Endodermal cell (in vitro differentiated cells): ENCODE results near the gene IFIH1. TPM values are rescaled to one million over a fixed set of nuclear protein-coding genes. Genes with fewer than 3 reads are reported as not detected.

ENCODE experiments used
- DNase-seq: peaks from one replicate; pipeline ENCODE4 v3.0.0-alpha.2; 2017
- H3K27ac ChIP-seq: 2 replicates; pipeline ENCODE4 v1.5.1; 2013; ENCODE audit warnings: mild to moderate bottlenecking, low read depth, low read length, moderate library complexity
- H3K27me3 ChIP-seq: 2 replicates; pipeline ENCODE4 v1.6.1; 2013; ENCODE audit warnings: mild to moderate bottlenecking, low read length, moderate library complexity; ENCODE audit not compliant: insufficient read depth, control insufficient read depth, poor library complexity, severe bottlenecking
- H3K36me3 ChIP-seq: 2 replicates; pipeline ENCODE4 v1.7.0; 2013; ENCODE audit warnings: mild to moderate bottlenecking, low read length, moderate library complexity; ENCODE audit not compliant: control insufficient read depth, insufficient read depth
- H3K4me1 ChIP-seq: one replicate; pipeline ENCODE4 v1.7.0; 2013; ENCODE audit warnings: low read length; ENCODE audit not compliant: control insufficient read depth, insufficient read depth
- H3K4me3 ChIP-seq: 2 replicates; pipeline ENCODE4 v1.5.1; 2013; ENCODE audit warnings: mild to moderate bottlenecking, low read length, moderate library complexity
- H3K9ac ChIP-seq: 2 replicates; pipeline ENCODE4 v1.6.1; 2013; ENCODE audit warnings: mild to moderate bottlenecking, low read length, moderate library complexity; ENCODE audit not compliant: poor library complexity, severe bottlenecking; ENCODE audit errors: extremely low read depth
- H3K9me3 ChIP-seq: 2 replicates; pipeline ENCODE4 v1.6.1; 2013; ENCODE audit warnings: mild to moderate bottlenecking, low read length, moderate library complexity; ENCODE audit not compliant: control insufficient read depth
- H3K27ac Mint-ChIP-seq: 2 replicates; pipeline ENCODE4 v1.8.0; 2020; ENCODE audit warnings: mixed read lengths
- H3K27me3 Mint-ChIP-seq: 2 replicates; pipeline ENCODE4 v1.8.0; 2021; ENCODE audit warnings: mild to moderate bottlenecking, mixed read lengths; ENCODE audit not compliant: insufficient read depth
- H3K36me3 Mint-ChIP-seq: 2 replicates; pipeline ENCODE4 v1.8.0; 2020; ENCODE audit warnings: low read depth, mixed read lengths
- H3K4me1 Mint-ChIP-seq: 2 replicates; pipeline ENCODE4 v1.8.0; 2020; ENCODE audit warnings: mixed read lengths
- H3K4me3 Mint-ChIP-seq: 2 replicates; pipeline ENCODE4 v1.8.0; 2020; ENCODE audit warnings: mild to moderate bottlenecking, moderate library complexity, mixed read lengths
- H3K9me3 Mint-ChIP-seq: 2 replicates; pipeline ENCODE4 v1.8.0; 2020; ENCODE audit warnings: mild to moderate bottlenecking, mixed read lengths
- WGBS, 2 experiments: methylation state at CpG; one replicate each; pipeline versions ENCODE4 v1.1.5 to v1.1.7; 2013; ENCODE audit warnings: missing lambda C conversion rate in 2 of 2, mixed read lengths in 1 of 2; ENCODE audit not compliant: insufficient coverage in 1 of 2, insufficient read length in 1 of 2; 5-methylcytosine and 5-hydroxymethylcytosine counted together
- total RNA-seq, 2 donors: library from RNA; stranded (reverse); fragmentation: NEBNext Ultra II Directional in 1 of 2; extraction: Animal tissue kit (Norgen Biotek cat#: 25700) in 1 of 2; gene quantifications; 2 replicates in 1 of 2; 3 replicates in 1 of 2; pipeline ENCODE4 v1.2.1, GENCODE V29; 2021
- TF ChIP-seq, protein P1 (sequence below): fragments of 200-600 bp; sonication (generic); conservative IDR thresholded peaks from 2 replicates; pipeline ENCODE4 v1.5.0; 2021; ENCODE audit warnings: antibody characterized with exemption, mild to moderate bottlenecking

The IFIH1 gene
- total RNA-seq, 2 donors from 2014 or later, result 0.13 to 0.15 TPM

DNA sequence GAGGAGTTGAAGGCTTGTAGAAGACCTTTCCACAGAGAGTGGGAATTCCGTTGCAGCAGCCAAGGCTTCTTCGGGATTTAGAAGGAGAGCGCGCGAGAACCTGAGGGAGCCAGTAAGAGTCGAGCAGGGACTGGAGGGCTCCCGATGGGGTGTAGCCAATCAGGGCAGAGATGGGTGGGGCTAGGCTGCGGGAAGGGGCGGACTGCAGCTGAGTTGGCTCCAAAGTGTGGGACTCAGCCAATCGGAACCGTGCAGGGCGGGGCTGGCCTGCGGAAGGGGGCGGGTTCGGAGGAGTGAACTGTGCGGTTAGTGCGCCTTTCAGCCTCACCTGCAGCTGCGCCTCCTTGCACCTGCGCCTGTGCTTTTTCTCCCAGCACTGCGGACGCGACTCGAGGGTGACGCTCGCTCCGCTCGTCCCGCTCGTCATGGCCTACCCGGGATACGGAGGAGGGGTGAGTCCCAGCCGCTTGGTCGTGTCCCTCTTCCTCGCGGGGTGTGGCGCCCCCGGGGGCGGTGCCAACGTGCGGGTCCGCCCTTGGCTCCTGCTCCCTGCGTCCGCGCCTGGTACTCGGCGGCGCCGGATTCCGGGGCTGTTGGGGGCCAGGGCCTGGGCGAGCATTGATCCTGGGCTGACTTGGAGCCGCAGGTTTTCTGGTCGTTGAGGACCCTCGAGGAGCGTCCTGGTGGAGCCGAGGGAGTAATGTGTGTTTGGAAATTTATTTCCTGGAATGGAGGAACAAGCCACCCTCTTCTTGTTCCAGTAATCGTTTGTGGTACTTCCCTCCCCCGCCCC, 25.5 kb upstream of the IFIH1 start, which contains the start of gene GCA:
TSS of gene GCA (plus strand) at position 309 of the 793 bp plus-strand sequence. CDS start at position 426, 117 bp downstream.
- peak within 1 kb of the TSS; percentile 87 for H3K4me3 Mint-ChIP-seq
- H3K36me3 Mint-ChIP-seq, result no peaks in the 10 kb centered on the region
- H3K4me1 ChIP-seq, result no peaks in the 10 kb centered on the region
- H3K27ac Mint-ChIP-seq, result peak within 1 kb of the TSS; percentile 92
- no peak within 1 kb of the TSS for H3K27ac ChIP-seq
- H3K9me3 ChIP-seq, result no peaks in the 10 kb centered on the region
- H3K27me3 ChIP-seq, result peaks cover 32% of the 10 kb centered on the region
- peak; percentile 99 for DNase-seq
- no peaks in the 10 kb centered on the region for H3K9me3 Mint-ChIP-seq
- TF ChIP-seq, protein P1, sequence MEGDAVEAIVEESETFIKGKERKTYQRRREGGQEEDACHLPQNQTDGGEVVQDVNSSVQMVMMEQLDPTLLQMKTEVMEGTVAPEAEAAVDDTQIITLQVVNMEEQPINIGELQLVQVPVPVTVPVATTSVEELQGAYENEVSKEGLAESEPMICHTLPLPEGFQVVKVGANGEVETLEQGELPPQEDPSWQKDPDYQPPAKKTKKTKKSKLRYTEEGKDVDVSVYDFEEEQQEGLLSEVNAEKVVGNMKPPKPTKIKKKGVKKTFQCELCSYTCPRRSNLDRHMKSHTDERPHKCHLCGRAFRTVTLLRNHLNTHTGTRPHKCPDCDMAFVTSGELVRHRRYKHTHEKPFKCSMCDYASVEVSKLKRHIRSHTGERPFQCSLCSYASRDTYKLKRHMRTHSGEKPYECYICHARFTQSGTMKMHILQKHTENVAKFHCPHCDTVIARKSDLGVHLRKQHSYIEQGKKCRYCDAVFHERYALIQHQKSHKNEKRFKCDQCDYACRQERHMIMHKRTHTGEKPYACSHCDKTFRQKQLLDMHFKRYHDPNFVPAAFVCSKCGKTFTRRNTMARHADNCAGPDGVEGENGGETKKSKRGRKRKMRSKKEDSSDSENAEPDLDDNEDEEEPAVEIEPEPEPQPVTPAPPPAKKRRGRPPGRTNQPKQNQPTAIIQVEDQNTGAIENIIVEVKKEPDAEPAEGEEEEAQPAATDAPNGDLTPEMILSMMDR, result peak; percentile 14
- H3K4me3 ChIP-seq, result peak within 1 kb of the TSS; percentile 98
- peaks cover 9% of the 10 kb centered on the region for H3K4me1 Mint-ChIP-seq
- H3K9ac ChIP-seq, result peak within 1 kb of the TSS; percentile 80
- H3K36me3 ChIP-seq, result no peaks in the 10 kb centered on the region
- H3K27me3 Mint-ChIP-seq, result peaks cover 26% of the 10 kb centered on the region
- WGBS, 2 experiments, result 0% methylated on average over 16 to 57 of the region's 57 CpGs

DNA sequence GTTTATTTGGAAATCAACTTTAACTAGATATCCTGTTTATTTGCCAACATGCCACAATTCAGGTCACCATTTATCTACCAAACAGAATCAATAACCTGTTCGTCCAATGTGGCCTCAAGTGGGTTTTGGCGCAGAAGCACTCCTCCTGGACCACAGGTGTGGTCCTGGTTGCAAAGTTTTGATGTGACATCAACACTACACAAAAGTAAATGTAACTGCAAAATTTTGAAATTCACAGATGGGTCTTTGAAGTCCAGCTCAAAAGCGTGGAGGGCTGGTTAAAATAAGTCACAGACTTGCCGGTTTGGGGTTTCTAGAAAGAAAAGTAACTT, 25.0 kb upstream of the IFIH1 start:
- no peak for DNase-seq
- no peaks in the 10 kb centered on the region for H3K9me3 Mint-ChIP-seq
- Histone ChIP-seq H3K4me1 (no peaks in the 10 kb centered on the region), H3K4me3 (peak overlapping the region; percentile 98), H3K36me3 (no peaks in the 10 kb centered on the region), H3K27ac (no peak overlapping the region), H3K27me3 (peaks cover 32% of the 10 kb centered on the region), H3K9me3 (no peaks in the 10 kb centered on the region), H3K9ac (no peak overlapping the region)
- H3K4me1 Mint-ChIP-seq, result peaks cover 9% of the 10 kb centered on the region
- 62 to 75% methylated on average over 4 of the region's 4 CpGs for WGBS, 2 experiments
- TF ChIP-seq, protein P1, result no peak
- peak overlapping the region; percentile 58 for H3K27ac Mint-ChIP-seq
- peak overlapping the region; percentile 87 for H3K4me3 Mint-ChIP-seq
- peaks cover 26% of the 10 kb centered on the region for H3K27me3 Mint-ChIP-seq
- H3K36me3 Mint-ChIP-seq, result no peaks in the 10 kb centered on the region

DNA sequence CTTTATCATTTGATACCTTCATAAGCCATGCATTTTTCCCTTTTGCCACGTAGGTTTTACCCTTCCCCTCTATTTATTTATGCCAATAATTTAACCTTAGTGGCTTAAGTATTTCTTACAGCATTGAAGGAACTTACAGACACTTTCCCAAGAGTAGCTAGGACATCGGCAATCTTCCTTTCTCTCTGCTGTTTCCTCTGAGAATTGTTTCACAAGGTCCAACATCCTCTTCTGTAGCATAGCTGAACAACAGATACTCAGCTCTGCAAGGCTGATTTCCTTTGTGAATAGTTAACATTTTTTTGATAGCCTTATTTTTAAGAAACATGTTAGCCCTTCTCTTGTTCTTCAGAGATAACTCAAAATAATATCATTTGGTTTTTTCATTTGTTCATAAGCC, 24.4 kb upstream of the IFIH1 start:
- TF ChIP-seq, protein P1, result no peak
- peaks cover 26% of the 10 kb centered on the region for H3K27me3 Mint-ChIP-seq
- H3K27ac ChIP-seq, result no peak overlapping the region
- H3K4me1 Mint-ChIP-seq, result peaks cover 9% of the 10 kb centered on the region
- no peaks in the 10 kb centered on the region for H3K9me3 Mint-ChIP-seq
- peak overlapping the region; percentile 98 for H3K4me3 ChIP-seq
- WGBS, 2 experiments, result 90 to 100% methylated on average over 2 of the region's 2 CpGs
- DNase-seq, result no peak
- no peak overlapping the region for H3K27ac Mint-ChIP-seq
- H3K27me3 ChIP-seq, result peaks cover 32% of the 10 kb centered on the region
- H3K9ac ChIP-seq, result no peak overlapping the region
- H3K4me3 Mint-ChIP-seq, result no peak overlapping the region
- H3K36me3 ChIP-seq, result no peaks in the 10 kb centered on the region
- no peaks in the 10 kb centered on the region for H3K36me3 Mint-ChIP-seq
- no peaks in the 10 kb centered on the region for H3K9me3 ChIP-seq
- H3K4me1 ChIP-seq, result no peaks in the 10 kb centered on the region
